NCI-H2196 (cell line): ENCODE results near the gene RASGRP1.
A peak's percentile ranks its signal among the peaks of the same experiment; 100 is the strongest.

Experiments
- DNase-seq: peaks from one replicate; lab custom pipeline; 2025; ENCODE audit not compliant: unreplicated experiment; lab: John Stamatoyannopoulos, UW

The RASGRP1 gene

GRCh38 chr15:38463893-38464292 is 100.7 kb downstream of the RASGRP1 start:
- no peak for DNase-seq

GRCh38 chr15:38461066-38461833 is 103.4 kb downstream of the RASGRP1 start:
- no peak for DNase-seq

- DNase-seq: no peak
Measured at GRCh38 chr15:38460543-38460942, 104.1 kb downstream of the RASGRP1 start.

DNA sequence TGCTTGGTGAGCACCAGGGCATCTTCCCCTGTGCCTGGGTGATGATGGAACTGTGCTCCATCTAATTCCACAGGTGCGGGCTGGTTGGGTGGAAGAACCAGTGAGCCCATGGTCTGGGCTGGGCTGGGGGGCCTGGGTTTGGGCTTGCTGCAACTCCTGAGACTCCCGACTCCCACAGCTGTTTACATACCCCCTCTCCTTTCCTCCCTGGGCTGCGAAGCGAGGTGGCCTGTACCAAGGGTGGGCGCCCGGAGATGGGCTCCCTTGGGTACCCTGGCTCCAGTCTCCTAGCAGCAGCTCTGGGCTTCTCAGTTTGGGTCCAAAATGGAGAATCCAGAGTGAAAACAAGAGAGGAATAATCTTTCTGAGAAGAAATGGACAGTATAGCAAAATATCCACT is 105.1 kb downstream of the RASGRP1 start:
- no peak for DNase-seq

DNA sequence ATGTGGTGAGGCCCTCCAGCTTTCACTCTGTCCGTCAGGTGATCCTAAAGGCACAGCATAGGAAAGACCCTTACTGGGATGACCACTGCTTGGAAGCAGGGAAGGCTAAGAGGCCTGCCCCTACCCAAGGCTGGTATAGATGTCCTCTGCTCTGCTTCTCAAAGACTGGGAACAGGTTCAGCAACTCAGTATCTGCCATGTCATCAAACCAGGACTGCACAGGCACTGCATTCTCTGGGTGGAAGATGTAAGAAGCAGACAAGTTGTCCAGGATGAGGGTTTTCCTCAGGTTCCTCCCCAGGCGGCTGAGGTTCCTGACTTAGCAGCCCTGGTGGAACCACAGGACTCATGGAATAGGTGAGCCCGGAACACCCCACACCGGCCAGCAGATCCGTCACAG is 106.0 kb downstream of the RASGRP1 start:
- no peak for DNase-seq

DNA sequence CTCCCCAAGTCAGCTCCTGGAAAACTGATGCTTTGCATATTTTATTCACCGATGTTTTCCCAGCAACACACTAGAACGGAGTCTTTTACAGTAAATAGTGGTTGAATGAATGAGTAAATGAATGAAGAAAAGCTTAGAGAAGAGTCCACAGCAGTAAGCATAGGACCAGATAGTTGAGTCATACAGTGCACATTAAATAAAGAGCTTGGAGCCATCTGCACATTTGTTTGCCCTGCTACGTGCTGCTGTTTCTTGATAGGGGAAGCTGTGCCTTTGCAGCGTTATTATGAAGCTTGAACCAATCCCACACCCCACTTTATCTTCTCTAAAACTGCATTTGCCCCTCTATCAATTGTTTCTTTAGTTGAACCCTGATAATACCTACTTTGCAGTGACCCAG is 109.5 kb downstream of the RASGRP1 start:
- no peak for DNase-seq

DNA sequence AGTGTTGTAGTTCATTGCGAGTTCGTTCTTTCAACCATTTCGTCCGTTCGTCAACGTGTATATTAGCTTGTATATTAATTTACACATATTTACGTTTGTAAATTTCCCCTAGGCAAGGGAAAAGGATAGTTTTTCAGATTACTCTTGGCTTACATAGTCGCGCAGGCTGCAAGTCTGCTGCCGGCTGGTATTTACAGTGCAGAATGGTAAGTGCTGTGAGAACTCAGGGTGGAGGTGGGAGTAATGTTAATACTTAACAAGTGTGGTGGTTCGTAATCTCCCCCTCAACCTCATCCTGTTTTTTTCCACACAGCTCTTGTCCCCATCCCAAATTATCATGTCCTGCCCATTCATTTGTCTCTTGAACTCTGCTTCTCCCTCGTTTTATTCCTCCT is 109.9 kb downstream of the RASGRP1 start:
- DNase-seq: no peak

- peak; percentile 66 for DNase-seq
Measured at GRCh38 chr15:38453971-38454695, 110.5 kb downstream of the RASGRP1 start, which contains the start of gene FAM98B. FAM98B (plus strand) TSS chr15:38454127; CDS start chr15:38454162, 35 bp downstream.

DNA sequence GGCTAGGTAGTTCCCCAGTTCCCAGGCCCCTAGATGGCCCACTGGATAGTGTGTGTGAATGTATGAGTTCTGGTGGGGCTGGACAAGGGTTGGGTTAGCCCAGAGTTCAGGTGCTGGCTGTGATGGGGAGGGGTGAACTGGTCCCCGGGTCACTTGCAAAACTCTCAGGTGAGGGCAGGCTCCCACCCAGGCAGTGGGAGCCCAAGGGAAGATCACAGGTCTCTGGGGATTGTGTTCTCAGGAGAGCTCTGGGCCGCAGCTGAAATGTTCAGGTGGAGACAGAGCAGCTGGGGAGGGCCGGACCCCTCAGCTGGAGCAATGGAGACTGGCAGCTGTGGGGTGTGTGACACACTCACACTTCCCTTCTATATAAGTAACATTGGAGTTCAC is 123.5 kb downstream of the RASGRP1 start:
- DNase-seq: no peak

DNA sequence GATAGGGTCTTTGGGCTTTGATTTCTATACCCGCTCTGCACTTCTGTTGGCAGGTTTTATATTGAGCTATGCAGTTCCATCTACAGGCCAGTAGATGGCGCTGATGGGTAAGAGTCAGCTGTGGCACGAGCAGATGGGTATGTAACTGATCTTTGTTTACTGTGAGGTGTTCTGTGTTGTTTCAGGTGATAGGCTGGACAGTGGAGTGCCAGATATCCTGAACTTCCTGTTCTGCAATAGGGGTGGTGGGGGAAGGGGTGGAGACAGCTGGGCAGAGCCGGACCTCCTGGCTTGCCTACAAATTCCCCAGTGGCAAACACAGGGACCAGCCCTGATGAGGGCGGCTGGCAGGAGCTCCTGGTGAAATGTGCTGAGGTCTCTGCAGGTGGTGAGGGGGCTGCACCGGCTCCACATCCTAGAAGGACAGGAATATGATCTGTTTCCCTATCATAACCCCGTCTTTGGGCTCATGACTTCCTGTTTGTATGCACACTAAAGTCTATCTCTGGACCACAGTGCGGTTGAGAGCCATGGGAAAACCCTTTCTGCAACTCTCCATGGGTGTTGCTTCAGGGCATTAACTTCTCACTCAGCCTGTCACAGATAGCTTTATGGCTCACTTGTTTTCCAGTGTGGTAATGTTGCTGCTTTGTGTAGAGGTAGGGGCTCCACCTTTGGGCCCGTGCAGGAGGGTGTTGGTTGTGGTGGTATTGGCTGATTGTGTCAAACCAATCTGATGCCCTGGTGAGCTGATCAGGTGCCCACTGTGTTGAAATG is 124.1 kb downstream of the RASGRP1 start:
- peak; percentile 39 for DNase-seq
